Measurements from ENCODE around the gene HLA-B.

- TF ChIP-seq POLR2A (IDR thresholded peaks at IDR 0.05) (no peak), CTCF (IDR thresholded peaks at IDR 0.05) (no peak)
Measured at GRCh38 chr6:31351401-31352309, 5.3 kb downstream of the HLA-B start.
